NCI-H446 (cell line): Measurements from ENCODE around the gene ABCF2.

Experiments
- DNase-seq, 2 experiments: peaks; one replicate each; lab custom pipeline; 2025; lab: John Stamatoyannopoulos, UW

The ABCF2 gene

DNA sequence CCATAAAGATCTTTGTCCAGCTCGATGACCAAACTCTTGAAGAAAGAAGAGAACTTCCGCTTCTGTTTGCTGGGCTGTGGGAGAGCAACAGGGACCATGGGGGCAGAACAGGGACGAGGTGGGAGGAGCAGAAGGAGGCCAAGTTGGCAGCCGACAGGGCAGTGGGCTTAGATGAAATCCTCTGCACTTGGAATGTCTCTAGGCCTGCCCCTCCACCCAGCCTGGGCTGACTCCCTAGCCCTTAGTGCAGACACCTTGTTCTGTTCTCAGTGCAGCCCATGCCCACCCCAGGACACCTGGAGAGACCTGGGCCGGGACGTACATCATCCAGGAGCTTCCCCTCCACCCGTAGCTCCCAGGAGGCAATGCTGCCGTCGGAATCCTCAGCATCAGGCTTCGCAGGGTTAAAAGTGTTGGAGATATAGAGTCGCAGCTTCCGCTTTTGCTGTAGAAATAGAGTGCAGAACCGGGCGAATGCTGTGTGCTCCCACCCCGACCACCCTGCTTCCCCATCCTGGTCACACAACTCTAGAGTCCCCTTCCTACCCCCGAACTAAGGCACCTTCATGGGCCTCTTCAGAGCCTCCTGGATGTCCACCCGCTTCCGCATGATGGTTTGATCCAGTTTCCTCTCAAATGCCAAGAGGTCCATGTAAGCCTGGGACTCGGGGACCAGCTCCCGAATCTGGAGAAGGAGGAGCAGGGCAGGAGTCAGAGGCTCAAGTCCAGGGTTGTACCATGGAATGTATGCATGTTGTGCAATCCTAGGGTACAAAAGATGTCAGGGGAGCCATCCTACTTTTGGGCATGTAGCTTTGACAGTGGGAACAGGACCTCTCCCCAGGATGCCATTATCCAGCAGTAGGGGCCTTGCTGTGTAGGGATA is 15.4 kb upstream of the ABCF2 start:
- no peak for DNase-seq

DNA sequence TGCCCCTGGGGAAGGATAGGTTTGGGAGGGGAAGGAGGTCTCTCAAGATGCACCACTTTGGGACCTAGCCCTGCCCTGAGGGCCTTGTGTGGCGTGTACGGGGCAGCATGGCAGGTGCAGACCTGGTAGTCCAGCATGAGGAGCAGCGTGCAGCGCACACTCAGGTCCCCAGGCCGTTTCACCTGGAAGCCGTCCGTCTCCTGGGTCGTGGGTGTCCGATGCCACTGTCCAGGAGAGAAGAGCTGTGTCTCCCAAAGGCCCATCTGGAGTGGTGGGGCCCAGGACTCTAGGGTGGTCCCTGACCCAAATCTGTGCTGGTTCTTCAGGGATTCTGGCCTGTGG is 14.7 kb upstream of the ABCF2 start:
- DNase-seq, result no peak

DNA sequence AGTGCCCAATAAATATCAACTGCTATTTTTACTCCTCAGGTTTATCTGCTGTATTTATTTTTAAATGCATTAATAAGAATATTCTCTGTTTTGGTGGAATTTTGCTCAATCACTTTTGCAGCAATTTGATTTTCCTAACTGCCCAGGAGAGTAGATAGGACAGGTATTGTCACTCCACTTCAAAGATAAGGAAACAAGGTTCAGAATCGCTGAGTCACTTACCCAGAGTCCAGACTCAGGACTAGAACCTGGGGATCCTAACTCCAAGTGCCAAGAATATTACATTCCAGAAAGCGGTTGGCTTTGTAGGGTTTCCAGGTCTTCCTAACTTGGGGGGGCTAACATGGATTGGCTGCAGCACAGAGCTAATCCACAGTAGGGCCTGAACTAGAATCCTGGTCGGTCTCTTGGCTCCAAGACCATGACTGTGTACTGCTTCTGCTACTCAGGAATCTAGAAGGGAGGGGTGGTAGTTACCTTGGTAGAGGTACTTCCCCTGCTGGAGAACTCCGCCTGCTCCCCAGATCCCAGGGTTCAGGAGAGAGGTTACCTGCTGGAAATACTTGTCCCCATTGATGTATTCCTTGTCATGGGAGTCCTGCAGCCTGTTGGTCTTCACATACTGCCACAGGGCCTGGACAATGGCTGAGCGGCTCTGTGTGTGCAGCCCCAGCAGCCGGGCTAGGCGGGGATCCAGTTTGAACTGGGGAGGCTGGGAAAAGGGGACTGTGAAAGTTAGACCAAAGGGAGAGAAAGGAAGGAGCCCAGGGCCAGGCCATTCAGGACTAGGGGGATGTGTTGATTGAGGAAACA is 14.1 kb upstream of the ABCF2 start:
- DNase-seq, result no peak

DNA sequence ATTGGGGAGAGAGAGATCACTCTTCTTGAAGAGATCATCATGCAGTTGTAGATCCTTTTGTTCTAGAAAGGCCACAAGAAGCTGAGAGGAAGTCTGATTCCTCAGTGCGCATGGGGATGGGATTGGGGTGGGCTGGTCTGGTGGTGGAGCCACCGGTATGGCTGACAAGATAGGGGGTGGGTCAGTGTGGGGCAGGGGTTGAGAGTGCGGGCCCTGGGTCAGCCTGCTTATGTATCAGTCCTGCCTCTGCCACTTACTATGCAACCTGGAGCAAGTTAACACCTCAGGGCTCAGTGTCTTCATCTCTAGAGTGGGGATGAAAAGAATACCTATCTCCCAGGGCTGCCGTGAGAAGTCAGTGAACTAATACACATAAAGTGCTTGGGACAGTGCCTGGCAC is 13.5 kb upstream of the ABCF2 start:
- DNase-seq, result no peak

DNA sequence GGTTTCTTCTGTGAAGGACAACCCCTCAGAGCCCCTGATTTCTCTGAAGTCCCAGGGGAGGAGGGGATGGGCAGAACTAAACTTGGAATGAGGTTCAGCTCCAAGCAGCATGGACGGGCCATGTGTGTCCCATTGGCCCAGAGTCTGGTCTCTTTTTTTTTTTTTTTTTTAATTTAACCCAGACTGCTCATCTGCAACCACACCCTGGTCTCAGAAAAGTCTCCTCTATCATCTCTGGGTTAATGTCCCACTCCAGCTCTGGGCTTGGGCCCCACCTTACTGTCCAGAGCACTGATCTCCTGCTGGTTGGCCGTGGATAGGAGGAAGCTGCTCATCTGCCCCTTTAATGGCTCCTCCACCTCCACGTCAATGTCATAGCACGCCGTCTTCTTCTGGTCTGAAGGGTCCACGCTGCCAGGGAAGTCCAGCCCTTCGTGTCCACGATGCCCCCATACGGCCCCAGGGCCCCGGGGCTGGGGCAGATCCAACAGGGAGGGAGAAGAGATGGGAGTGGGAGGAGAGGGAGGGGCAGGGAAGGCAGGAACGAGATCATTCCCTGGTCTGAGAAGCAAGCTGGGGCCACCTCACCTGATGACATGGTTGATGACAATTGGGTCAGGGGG is 12.9 kb upstream of the ABCF2 start:
- no peak for DNase-seq

DNA sequence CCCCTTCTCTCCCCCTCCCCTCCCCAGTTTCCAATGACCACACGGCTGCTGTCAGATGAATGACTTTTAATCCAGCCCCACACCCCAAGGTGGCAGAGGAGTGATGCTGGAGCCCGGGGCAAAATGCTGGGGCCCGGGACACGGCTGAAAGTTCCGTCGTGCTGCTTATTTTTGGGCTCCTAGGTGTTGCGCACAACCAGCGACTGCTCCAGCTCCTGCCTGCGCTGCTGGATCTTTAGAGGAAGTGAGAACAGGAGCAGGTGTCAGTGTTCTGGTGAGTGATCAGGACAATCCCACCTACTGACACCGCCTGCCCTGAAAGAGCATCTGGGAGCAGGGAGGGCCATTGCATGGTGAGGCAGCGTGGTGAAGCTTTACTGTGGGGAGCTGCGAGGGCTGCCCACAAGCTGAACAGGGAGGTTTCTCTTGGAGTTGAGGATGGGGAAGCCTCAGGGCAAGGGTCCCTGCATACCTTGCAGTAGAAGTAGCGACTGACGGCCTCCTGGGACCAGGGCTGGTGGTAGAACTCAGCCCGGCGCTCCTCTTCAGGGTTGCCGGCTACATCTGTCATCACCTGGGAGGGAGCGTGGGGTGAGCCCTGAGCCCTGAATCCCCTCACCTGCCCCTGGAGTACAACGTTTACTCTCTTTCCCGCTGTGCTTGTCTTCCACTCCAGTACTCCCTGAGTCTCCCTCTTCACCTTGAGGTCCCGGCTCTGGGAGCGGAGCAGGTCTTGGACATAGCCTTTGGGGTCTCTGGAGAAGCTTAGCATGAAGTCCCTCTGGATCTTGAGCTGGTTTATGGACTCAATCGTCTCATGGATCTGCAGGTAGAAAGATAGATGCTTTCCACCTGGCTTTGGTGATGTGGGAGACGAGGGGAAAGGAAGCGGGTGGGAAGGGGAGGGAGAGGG is 12.2 kb upstream of the ABCF2 start:
- no peak for DNase-seq

DNA sequence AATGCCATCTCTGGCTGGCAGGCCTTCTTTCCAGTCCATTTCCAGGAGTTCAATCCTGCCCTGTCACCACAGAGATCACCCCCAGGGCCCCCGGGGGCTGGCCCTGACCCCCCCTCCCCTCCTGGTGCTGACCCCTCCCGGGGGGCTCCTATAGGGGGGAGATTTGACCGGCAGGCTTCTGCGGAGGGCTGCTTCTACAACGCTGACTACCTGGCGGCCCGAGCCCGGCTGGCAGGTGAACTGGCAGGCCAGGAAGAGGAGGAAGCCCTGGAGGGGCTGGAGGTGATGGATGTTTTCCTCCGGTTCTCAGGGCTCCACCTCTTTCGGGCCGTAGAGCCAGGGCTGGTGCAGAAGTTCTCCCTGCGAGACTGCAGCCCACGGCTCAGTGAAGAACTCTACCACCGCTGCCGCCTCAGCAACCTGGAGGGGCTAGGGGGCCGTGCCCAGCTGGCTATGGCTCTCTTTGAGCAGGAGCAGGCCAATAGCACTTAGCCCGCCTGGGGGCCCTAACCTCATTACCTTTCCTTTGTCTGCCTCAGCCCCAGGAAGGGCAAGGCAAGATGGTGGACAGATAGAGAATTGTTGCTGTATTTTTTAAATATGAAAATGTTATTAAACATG is 11.3 kb upstream of the ABCF2 start:
- DNase-seq, result no peak

DNA sequence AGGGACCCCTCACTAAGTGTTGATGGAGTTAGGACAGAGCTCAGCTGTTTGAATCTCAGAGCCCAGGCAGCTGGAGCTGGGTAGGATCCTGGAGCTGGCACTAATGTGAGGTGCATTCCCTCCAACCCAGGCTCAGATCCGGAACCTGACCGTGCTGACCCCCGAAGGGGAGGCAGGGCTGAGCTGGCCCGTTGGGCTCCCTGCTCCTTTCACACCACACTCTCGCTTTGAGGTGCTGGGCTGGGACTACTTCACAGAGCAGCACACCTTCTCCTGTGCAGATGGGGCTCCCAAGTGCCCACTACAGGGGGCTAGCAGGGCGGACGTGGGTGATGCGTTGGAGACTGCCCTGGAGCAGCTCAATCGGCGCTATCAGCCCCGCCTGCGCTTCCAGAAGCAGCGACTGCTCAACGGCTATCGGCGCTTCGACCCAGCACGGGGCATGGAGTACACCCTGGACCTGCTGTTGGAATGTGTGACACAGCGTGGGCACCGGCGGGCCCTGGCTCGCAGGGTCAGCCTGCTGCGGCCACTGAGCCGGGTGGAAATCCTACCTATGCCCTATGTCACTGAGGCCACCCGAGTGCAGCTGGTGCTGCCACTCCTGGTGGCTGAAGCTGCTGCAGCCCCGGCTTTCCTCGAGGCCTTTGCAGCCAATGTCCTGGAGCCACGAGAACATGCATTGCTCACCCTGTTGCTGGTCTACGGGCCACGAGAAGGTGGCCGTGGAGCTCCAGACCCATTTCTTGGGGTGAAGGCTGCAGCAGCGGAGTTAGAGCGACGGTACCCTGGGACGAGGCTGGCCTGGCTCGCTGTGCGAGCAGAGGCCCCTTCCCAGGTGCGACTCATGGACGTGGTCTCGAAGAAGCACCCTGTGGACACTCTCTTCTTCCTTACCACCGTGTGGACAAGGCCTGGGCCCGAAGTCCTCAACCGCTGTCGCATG is 10.5 kb upstream of the ABCF2 start:
- no peak for DNase-seq

DNA sequence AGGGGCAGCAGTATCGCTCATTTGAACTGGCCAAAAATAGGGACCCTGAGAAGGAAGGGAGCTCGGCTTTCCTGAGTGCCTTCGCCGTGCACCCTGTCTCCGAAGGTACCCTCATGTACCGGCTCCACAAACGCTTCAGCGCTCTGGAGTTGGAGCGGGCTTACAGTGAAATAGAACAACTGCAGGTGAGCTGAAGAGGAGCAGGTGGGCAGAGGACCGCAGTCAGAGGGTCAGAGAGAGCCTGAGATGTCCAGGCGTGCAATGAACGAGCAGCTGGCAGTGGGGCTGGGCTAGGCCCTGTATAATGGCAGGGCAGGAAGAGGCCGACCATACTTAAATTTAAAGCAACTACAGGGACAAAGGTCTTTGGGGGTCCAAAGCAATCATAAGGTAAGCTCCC is 9.4 kb upstream of the ABCF2 start:
- no peak for DNase-seq

DNA sequence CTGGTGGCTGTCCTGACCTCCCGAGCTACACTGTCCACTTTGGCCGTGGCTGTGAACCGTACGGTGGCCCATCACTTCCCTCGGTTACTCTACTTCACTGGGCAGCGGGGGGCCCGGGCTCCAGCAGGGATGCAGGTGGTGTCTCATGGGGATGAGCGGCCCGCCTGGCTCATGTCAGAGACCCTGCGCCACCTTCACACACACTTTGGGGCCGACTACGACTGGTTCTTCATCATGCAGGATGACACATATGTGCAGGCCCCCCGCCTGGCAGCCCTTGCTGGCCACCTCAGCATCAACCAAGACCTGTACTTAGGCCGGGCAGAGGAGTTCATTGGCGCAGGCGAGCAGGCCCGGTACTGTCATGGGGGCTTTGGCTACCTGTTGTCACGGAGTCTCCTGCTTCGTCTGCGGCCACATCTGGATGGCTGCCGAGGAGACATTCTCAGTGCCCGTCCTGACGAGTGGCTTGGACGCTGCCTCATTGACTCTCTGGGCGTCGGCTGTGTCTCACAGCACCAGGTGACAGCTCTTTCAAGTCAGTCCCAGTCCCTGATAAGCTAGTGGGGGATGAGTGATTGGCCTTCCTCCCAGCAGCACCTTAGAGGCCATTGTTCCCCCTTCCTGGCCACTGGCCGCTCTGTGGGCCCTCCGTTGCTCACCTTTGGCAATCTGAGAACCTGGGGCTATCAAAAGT is 8.2 kb upstream of the ABCF2 start:
- DNase-seq, result no peak

DNA sequence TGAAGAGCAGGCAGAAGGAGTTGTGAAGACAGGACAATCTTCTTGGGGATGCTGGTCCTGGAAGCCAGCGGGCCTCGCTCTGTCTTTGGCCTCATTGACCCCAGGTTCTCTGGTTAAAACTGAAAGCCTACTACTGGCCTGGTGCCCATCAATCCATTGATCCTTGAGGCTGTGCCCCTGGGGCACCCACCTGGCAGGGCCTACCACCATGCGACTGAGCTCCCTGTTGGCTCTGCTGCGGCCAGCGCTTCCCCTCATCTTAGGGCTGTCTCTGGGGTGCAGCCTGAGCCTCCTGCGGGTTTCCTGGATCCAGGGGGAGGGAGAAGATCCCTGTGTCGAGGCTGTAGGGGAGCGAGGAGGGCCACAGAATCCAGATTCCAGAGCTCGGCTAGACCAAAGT is 6.8 kb upstream of the ABCF2 start:
- no peak for DNase-seq

DNA sequence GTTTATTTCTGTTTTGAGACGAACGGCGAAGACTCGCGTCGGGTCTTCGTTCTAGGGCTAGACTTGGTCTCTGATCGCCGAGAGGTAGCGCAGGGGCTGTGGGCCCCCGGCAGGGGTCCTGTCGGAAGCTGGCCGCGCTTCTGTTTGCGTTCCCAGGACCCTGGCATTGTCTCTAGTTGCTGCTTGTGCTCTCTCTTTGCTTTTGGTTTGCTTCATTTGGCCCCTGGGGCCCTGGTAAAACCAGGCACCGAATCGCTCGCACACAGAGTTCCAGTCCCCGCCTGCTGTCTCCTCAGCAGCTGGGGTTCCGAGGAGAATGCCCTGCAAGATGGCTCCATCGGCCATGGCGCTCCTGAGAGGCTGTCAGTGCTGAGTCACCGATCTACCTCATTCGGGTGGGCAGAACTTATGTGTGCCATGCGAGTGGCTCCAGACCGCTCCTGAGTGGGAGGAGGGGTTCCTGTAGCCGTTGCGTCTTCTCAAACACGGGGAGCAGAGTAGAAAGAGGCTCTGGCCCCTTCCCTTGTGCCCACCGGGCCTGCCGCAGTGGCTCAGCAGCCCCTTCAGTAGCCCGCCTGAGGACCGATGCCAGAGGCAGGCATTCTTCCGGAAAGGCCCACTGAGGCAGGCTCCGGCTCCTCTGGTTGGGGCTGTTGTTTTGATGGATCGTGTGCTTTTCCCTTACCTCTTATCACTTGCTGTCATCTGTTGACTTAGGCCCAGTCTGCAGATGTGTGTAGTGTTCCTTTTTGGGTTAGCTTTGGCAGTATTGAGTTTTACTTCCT is 6.1 kb upstream of the ABCF2 start:
- DNase-seq, result peak in 1 of 2 experiments; percentile 40

DNA sequence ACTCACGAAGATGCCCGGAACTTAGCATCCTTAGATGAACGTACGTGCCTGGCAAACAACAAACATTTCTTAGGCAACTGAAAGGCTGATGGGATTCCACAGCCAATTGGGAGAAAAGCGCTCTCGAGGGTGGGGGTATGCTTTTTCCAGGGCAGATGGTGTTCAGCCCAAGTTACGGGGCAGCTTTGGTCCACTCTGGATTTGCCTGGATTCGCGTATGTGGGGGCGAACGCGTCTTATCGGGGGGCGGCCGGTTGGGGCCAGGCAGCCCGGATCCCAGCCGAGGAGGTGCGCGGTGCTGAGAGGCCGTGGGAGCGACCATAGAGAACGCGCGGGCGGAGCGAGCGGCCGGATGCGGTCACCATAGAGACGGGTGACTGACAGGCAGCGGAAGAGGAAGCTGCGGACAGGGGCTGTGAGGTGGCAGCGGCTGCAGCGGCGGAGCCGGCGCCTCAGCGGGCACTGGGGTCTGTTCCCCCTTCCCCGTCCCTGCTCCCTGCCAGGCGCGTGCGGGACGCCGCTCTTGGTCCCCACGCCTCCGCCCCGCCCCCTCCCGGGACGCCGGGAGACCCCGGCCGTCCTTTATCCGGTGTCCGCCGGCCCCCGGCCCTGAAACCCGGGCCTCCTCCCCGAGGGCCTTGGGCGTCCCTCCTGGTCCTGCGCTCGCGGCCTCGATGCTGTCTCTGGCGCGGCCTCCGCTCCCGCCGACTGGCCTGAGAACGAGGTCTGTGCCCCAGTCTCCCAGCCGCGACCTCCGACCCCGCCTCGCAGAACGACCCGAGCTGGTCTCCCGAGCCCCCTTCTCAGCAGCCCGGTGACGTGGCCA is 5.3 kb upstream of the ABCF2 start, which contains the start of gene CHPF2:
TSS of gene CHPF2 (plus strand) at position 393 of the 826 bp plus-strand sequence. CDS start 1,529 bp downstream, outside the sequence.
- DNase-seq, result peak; percentile 39 to 80

DNA sequence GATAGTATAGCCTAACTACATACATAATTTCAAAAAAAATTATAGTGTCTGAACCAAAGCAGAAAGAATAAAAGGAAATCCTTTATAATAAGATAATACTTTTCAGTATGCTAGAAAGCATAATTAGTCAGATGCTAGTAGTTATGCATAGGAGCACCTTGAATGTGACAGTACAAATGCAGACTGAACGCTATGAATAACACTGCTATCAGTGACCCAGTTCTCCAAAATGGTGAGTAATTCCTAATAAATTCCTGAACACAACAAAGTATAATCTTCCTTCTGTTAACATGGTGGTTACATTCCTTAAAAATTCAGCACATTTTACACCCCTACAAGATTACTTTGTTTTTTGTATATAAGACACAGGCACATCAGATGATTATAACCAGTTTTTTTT is 4.1 kb upstream of the ABCF2 start:
- DNase-seq, result no peak

DNA sequence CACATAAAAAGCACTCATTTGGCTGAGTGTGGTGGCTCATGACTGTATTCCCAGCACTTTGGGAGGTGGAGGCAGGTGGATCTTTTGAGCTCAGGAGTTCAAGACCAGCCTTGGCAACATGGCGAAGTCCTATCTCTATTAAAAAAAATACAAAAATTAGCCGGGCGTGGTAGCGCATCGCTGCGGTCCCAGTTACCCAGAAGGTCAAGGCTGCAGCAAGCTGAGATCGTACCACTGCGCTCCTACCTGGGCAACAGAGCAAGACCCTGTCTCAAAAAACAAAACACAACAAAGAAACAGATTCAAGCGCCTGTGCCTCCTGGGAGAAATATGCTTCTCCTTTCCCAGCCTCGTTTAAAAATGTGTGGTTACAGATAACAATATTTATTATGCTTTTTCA is 2.2 kb upstream of the ABCF2 start:
- DNase-seq, result no peak

DNA sequence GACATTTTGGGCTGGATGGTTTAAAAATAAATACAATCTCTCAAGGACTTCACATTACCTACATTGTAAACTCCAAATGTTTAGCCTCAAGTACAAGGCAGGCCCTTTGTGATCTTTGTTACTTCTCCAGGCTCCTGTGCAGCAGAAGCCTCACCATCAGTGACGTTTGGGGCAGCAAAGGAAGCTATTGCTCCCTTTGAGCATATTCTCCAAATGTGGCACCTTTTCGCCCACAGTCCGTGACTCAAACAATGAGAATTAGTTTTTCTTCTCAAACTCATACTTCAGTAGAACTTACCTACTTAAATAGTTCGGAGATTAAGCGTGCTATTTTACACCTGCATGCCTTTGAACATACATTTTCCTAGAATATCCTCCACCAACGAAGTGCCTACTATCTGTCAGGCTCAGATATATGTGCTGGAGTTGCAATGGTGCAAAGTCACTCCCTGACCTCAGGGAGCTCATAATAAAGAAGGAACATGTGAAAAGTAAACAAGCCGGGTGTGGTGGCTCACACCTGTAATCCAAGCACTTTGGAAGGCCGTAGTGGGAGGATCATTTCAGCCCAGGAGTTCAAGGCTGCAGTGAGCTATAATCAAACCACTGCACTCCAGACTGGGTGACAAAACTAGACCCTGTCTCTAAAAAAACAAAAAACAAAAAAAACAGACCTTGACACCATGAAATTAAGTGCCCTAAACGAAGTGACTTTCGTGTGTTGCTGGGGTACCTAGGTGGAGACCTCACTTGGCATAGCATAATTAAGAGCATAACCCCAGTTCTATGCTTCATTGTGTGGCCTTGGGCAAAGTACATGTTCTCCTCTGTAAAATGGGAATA is 1.2 kb upstream of the ABCF2 start:
- DNase-seq, result no peak

DNA sequence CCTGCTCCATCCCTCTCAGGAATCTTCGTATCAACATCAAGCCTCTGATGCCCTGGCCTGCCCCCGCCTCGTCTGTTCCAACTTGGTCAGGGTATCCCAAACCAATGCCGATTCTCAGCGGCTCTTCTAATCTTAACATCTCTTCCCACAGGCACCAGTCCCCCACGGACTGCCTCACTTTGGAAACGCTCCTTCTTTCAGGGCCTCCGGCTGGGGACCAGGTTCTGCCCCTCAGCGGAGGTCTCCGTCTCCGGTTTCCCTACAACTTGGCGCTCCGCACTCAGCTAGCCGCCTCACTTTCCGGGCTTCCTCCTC is 488 bp downstream of the ABCF2 start:
- no peak for DNase-seq
